IPS-20b (cell line): ENCODE data around the gene ARID3B.

Source experiments
- H3K27ac ChIP-seq: one replicate; pipeline ENCODE4 v1.5.1; 2013; ENCODE audit warnings: low read length
- H3K27me3 ChIP-seq: 2 replicates; pipeline ENCODE4 v1.6.1; 2013; ENCODE audit warnings: mild to moderate bottlenecking, low read length, inconsistent platforms; ENCODE audit not compliant: insufficient read depth
- H3K36me3 ChIP-seq: 2 replicates; pipeline ENCODE4 v1.6.1; 2013; ENCODE audit warnings: low read depth, mild to moderate bottlenecking, inconsistent platforms, low read length, moderate library complexity; ENCODE audit not compliant: insufficient read depth
- H3K4me1 ChIP-seq: 2 replicates; pipeline ENCODE4 v1.6.1; 2013; ENCODE audit warnings: mild to moderate bottlenecking, control low read depth, inconsistent platforms, low read length, moderate library complexity; ENCODE audit not compliant: insufficient read depth
- H3K4me3 ChIP-seq: 2 replicates; pipeline ENCODE4 v1.5.1; 2013; ENCODE audit warnings: mild to moderate bottlenecking, low read length, inconsistent platforms
- H3K9ac ChIP-seq: 2 replicates; pipeline ENCODE4 v1.6.1; 2013; ENCODE audit warnings: low read depth, mild to moderate bottlenecking, inconsistent platforms, low read length, moderate library complexity
- H3K9me3 ChIP-seq: 2 replicates; pipeline ENCODE4 v1.6.1; 2013; ENCODE audit warnings: mild to moderate bottlenecking, low read depth, low read length, inconsistent platforms; ENCODE audit not compliant: insufficient read depth

ARID3B gene

GRCh38 chr15:74611341-74611740 is 70.3 kb downstream of the ARID3B start:
- H3K27me3 ChIP-seq, result peaks cover 41% of the 10 kb centered on the region
- no peaks in the 10 kb centered on the region for H3K36me3 ChIP-seq
- no peaks in the 10 kb centered on the region for H3K9me3 ChIP-seq
- H3K27ac ChIP-seq, result no peak overlapping the region
- no peak overlapping the region for H3K4me3 ChIP-seq
- H3K4me1 ChIP-seq, result no peaks in the 10 kb centered on the region
- no peak overlapping the region for H3K9ac ChIP-seq

- Histone ChIP-seq H3K4me3 (no peak overlapping the region), H3K27me3 (peaks cover 41% of the 10 kb centered on the region), H3K4me1 (peaks cover 4% of the 10 kb centered on the region), H3K36me3 (no peaks in the 10 kb centered on the region), H3K9ac (no peak overlapping the region), H3K27ac (no peak overlapping the region), H3K9me3 (no peaks in the 10 kb centered on the region)
Measured at GRCh38 chr15:74611834-74612233, 70.8 kb downstream of the ARID3B start.

GRCh38 chr15:74612677-74613076 is 71.7 kb downstream of the ARID3B start:
- no peak overlapping the region for H3K9ac ChIP-seq
- H3K27me3 ChIP-seq, result peaks cover 35% of the 10 kb centered on the region
- no peak overlapping the region for H3K4me3 ChIP-seq
- no peak overlapping the region for H3K27ac ChIP-seq
- no peaks in the 10 kb centered on the region for H3K9me3 ChIP-seq
- peaks cover 7% of the 10 kb centered on the region for H3K4me1 ChIP-seq
- no peaks in the 10 kb centered on the region for H3K36me3 ChIP-seq

DNA sequence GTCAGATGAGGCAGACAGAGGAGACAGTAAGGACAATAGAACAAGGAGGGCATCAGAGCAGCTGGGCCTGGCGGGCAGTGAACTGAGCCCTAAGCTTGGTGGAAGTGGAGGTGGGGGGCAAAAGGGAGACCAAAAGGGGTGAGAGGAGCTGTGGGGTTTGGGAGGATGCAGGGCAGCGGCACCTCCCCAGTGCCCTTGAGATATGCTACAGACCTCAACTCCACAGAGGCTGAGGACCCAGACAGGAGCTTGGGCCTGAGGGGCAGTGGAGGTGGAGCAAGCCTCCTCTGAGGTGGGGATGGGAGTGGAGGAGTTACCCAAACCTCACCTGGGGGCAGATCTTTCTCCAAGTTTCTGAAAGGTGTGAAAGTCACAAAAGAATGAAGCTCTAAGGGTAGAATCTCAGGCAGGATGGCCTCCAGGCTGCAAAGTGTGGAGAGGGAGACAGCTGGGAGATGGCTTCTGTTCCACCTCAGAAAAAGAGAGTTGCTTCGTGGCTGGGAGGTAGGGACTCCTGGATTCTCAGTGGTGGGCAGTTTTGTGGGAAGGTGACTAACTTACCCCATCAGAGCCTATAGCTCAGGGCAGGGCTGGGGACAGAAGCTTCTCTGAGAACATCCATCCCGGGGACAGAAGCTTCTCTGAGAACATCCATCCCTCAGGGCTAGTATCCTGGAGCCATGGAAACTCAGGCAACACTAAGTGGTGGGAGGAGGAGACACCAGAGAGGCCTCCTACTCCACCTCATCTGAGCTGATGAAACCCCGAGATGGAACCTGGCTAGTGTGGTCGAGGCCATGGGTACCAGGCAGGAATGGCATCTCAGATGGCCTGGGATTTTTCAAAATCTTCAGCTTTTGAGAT is 72.3 kb downstream of the ARID3B start:
- H3K9me3 ChIP-seq, result no peaks in the 10 kb centered on the region
- peaks cover 29% of the 10 kb centered on the region for H3K27me3 ChIP-seq
- H3K4me1 ChIP-seq, result peaks cover 7% of the 10 kb centered on the region
- no peak overlapping the region; the same call in 1 of the 2 replicates for H3K9ac ChIP-seq
- no peak overlapping the region for H3K27ac ChIP-seq
- no peaks in the 10 kb centered on the region for H3K36me3 ChIP-seq
- H3K4me3 ChIP-seq, result no peak overlapping the region

DNA sequence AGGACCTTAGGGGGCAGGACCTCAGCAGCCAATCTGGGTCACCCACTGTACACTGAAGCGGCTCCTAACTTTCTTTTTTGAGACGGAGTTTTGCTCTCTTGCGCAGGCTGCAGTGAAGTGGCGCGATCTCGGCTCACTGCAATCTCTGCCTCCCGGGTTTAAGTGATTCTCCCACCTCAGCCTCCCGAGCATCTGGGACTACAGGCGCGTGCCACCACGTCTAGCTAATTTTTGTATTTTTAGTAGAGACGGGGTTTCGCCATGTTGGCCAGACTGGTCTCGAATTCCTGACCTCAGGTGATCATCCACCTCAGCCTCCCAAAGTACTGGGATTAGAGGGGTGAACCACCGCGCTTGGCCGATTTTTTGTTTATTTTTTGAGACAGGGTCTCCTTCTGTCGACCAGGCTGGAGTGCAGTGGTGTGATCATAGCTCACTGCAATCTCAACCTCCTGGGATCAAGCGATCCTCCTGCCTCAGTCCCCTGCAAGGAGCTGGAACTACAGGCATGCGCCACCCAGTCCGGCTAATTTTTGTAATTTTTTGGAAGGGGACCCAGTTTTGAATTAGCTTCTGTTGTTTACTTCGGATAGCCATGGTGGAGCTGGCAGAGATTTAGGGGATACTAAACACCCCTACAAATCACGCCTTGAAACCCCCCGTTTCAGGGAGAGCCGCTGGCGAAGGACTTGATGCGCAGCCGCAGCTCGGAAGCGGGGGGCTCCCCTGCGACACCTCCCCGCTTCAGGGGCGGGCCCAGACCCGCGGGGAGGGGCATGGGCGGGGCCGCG is 73.1 kb downstream of the ARID3B start:
- peak overlapping the region; percentile 97 for H3K4me3 ChIP-seq
- H3K27ac ChIP-seq, result no peak overlapping the region
- peaks cover 3% of the 10 kb centered on the region; the same call in 1 of the 2 replicates for H3K36me3 ChIP-seq
- peaks cover 28% of the 10 kb centered on the region for H3K27me3 ChIP-seq
- peak overlapping the region; percentile 84 for H3K9ac ChIP-seq
- peaks cover 7% of the 10 kb centered on the region for H3K4me1 ChIP-seq
- H3K9me3 ChIP-seq, result no peaks in the 10 kb centered on the region

- Histone ChIP-seq H3K4me3 (peak overlapping the region; percentile 97), H3K4me1 (peaks cover 7% of the 10 kb centered on the region), H3K36me3 (peaks cover 11% of the 10 kb centered on the region), H3K9ac (peak overlapping the region; percentile 87; the same call in 1 of the 2 replicates), H3K27me3 (peaks cover 28% of the 10 kb centered on the region), H3K9me3 (no peaks in the 10 kb centered on the region), H3K27ac (peak overlapping the region; percentile 30)
Measured at GRCh38 chr15:74614744-74615507, 73.9 kb downstream of the ARID3B start.

DNA sequence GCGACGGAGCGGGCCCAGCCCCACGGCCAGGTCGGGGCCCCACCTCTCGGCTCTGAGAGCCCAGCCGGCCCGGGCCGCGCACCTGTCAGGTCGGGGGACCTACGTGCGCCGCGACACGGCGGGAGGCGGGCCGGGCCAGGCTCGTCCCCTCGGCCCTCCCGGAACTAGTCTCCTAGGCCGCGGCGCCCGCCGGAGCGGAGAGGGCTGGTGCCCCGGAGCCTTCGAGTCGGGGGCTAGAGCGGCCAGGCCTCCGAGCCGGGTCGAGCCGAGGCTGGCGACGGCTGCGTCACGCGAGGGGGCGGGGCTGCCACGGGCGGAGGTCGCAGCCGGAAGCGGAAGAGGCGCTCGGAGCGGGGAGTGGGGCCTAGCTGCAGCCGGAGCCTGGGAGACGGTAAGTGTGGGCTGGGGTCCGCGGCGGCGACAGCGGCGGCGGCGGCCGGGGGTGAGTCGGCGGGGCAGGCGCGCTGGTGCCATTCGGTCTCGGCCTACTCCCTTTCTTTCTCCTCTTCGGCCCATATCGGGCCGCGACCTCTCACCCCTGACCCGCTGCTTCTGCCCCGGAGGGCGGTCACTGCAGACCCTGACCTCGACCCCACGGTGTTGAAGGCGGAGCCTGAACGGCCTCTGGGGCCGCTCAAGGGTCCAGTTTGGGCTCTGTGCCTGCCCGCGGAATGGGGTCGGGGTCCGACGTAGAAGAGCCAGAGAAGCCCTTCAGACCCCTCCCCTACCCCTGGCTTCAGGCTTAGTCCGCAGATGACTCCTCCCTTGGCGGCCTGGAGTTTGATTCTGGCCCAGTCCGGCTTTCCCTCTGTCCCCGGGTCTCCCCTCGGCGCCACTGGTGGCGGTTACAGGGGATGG is 74.7 kb downstream of the ARID3B start, which contains the start of gene CLK3:
Gene CLK3, plus strand, starts transcription at position 329 of the 858 bp plus-strand sequence. CDS start 3,361 bp downstream, outside the sequence.
- H3K27ac ChIP-seq, result peak within 1 kb of the TSS; percentile 52

DNA sequence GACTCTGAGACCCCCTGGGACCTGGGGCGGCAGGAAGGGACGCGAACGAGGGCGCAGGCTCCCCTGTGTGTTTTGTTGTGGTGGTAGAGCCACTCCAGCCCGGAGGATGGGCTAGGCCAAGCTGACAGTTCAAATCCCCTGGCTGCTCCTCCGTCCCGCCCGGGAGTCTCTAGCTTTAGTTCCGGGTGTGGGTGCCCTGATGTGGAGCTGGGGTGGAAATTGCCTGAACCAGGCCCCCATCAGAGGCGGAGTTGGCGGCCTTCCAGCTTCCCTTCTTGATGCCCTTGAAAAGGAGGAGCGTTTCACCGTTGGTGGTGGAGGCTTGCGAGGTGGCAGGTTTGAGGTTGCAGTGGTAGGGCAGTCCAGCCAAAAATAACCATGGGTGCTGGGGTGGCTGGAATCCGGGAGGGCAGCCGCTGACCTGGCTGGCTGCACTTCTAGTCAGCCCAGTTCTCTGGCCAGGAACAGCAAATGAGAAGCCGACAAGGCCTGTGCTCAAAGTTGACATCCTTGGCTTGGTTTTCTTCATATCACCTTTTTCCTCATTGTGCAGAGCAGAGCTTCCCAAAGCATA is 75.4 kb downstream of the ARID3B start:
- peaks cover 28% of the 10 kb centered on the region for H3K27me3 ChIP-seq
- peak overlapping the region; percentile 89 for H3K9ac ChIP-seq
- H3K36me3 ChIP-seq, result peaks cover 26% of the 10 kb centered on the region
- H3K27ac ChIP-seq, result peak overlapping the region; percentile 52
- peak overlapping the region; percentile 97 for H3K4me3 ChIP-seq
- H3K4me1 ChIP-seq, result peaks cover 7% of the 10 kb centered on the region
- H3K9me3 ChIP-seq, result no peaks in the 10 kb centered on the region

More for the DNA sequence above, 74.7 kb downstream of the ARID3B start, which contains the start of gene CLK3:
- H3K4me3 ChIP-seq, result peak within 1 kb of the TSS; percentile 97
- H3K9me3 ChIP-seq, result no peaks in the 10 kb centered on the region
- H3K9ac ChIP-seq, result peak within 1 kb of the TSS; percentile 89
- peaks cover 28% of the 10 kb centered on the region for H3K27me3 ChIP-seq
- H3K36me3 ChIP-seq, result peaks cover 19% of the 10 kb centered on the region
- peaks cover 7% of the 10 kb centered on the region for H3K4me1 ChIP-seq

GRCh38 chr15:74616996-74617395 is 76.0 kb downstream of the ARID3B start:
- Histone ChIP-seq H3K36me3 (peaks cover 32% of the 10 kb centered on the region), H3K4me1 (peaks cover 7% of the 10 kb centered on the region)

DNA sequence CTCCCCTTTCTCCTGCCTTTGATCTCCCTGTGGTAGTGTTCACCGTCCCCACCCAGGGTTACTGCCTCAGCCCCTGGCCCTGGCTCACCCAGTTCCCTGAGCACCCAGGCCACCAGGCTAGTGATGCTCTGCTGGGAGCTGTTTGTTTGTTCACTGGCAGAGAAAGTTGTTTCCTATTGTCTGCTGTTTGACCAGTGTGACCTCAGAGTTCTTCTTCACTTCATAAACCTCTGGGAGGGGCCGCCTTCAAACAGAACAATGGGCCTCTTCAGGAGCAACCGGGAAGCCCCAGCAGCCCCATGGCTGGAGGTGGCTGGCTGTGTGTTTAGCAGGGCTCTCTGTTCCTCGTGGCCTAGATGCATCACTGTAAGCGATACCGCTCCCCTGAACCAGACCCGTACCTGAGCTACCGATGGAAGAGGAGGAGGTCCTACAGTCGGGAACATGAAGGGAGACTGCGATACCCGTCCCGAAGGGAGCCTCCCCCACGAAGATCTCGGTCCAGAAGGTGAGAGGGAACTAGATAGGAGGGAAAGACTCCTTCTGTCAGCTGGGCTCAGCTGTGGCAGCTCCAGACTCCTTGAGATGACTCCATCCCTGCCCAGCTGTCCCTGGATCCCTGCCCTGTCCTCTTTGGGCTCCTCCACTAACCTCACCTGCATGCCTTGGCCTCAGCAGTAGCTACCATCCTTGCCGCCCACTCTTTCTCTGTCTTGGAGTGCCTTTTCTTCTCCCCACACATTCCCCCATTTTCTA is 78.0 kb downstream of the ARID3B start:
- no peak overlapping the region for H3K4me3 ChIP-seq
- H3K36me3 ChIP-seq, result peaks cover 52% of the 10 kb centered on the region
- peaks cover 7% of the 10 kb centered on the region for H3K4me1 ChIP-seq
- H3K9me3 ChIP-seq, result no peaks in the 10 kb centered on the region
- no peak overlapping the region for H3K27ac ChIP-seq
- no peak overlapping the region for H3K9ac ChIP-seq
- H3K27me3 ChIP-seq, result peaks cover 3% of the 10 kb centered on the region; the same call in 1 of the 2 replicates

More at GRCh38 chr15:74616996-74617395, 76.0 kb downstream of the ARID3B start:
- no peak overlapping the region for H3K27ac ChIP-seq
- H3K27me3 ChIP-seq, result peaks cover 23% of the 10 kb centered on the region
- no peaks in the 10 kb centered on the region for H3K9me3 ChIP-seq
- peak overlapping the region; percentile 97 for H3K4me3 ChIP-seq
- no peak overlapping the region for H3K9ac ChIP-seq
